Femur (tissue), 1 donor: ENCODE data around the gene SHISAL2A.

ENCODE experiments used
- DNase-seq: peaks from one replicate; pipeline ENCODE4 v3.0.0-alpha.2; 2017

The SHISAL2A gene

DNA sequence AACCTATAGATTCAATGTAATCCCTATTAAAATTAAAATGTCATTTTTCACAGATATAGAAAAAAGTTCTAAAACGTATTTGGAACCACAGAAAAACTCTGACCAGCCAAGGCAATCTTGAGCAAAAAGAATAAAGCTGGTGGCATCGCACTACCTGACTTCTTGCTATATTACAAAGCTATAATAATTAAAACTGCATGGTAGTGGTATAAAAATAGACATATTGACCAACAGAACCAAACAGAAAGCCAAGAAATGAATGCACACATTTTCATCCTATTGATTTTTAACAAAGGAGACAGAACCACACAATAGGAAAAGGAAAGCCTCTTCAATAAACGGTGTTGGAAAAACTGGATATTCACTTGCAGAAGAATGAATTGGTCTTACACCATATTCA is 9.2 kb upstream of the SHISAL2A start:
- no peak for DNase-seq

DNA sequence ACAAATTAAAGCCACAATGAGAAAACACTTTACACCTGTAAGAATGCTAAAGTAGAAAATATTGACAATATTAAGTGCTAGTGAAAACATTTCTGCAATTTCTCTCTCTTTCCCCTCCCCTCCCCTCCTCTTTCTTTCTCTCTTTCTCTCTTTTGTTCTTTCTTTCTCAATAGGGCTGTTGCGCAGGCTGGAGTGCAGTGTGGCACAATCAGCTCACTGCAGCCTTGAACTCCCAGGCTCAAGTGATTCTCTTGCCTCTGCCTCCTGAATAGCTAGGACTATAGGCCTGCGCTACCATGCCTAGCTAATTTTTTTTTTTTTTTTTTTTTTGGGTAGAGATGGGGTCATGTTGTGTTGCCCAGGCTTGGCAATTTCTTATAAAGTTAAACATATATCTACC is 5.9 kb upstream of the SHISAL2A start:
- no peak for DNase-seq

DNA sequence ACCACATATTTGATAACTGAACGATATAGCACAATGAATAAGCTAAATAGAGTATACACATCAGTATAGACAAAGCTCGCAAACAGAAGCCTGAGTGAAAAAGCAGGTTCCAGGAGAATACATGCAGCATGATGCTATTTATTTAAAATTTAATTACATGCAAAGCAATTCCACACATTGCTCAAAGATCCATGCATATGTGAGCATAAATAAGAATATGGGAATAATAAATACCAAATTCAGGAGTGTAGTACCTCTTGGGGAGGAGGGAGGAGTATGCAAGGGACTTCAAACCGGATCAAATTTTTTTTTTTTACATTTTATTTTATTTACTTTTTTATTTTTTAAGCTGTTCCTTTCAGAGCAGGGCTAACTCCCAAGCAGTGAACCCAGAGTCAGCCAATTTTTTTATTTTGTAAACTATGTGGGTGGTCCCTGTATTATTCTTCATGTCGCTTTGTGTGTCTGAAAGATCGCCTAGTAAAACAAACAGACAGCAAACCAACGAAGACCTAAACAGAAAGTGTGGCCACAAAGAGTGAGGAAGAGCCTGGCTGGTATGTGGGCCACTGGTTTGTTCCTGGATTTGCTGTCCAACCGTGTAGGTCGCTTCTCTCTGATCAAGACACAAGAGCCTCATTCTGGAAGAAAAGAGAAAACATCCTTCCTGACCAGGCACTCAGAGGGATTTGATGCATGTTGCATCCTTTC is 4.2 kb upstream of the SHISAL2A start:
- DNase-seq, result no peak

DNA sequence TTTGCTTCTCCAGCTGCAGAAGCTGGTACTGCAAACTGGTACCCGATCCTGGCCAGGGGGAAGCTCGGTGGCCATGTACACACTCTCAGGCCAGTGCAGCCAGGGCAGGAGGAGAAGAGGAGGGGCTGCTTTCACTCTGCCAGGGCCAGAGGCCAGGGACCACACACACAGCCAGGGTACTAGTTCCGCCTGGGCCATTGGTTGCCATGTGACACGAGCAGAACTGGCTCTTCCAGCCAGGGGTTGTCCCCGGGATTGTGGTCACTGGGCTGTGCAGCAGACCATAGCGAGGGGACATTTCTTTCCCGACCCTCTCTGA is 3.7 kb upstream of the SHISAL2A start:
- DNase-seq, result peak; percentile 52

DNA sequence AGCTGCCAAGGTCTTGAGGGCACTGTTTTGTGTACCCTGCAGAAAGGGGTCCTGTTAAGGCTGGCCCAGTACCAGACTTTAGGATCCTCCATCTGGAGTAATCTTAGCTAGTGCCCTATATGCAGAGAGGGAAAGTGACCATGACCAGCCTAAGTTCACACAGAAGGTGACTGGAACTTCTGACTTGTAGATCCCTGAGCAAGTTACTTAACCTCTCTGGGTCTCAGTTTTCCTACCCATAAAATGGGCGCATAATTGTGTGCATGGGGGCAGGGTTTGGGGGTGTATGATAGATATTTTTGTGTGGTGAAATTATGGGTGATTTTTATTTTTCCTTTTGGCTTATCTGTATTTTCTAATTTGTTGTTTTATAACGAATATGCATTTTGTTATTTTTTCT is 3.3 kb upstream of the SHISAL2A start:
- no peak for DNase-seq

DNA sequence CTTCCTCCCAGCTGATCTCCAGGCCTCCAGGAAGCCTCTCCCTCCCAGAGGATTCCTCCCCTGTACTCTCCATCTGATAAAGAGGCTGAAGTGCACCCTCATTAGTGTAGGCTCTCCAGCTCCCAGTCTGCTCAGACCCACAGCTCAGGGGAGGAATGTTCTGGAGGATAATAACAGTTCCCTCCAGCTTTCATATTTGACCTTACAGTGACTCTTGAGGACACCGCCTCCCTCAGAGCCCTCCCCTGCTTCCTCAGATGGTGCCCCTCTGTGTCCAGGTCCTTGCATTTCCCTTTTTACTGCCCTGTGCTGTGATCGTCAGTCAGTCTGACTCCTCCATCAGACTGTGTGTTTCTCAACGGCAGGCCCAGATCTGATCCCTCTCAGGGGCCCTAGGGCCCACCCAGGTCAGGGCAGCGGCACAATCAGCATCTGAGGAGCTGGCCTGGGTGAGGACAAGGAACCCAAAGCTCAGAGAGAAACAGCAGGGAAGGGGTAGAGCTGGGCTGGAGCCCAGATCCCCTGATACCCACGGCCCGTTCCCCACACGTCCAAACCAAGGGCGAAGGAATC is 1.1 kb upstream of the SHISAL2A start:
- no peak for DNase-seq

DNA sequence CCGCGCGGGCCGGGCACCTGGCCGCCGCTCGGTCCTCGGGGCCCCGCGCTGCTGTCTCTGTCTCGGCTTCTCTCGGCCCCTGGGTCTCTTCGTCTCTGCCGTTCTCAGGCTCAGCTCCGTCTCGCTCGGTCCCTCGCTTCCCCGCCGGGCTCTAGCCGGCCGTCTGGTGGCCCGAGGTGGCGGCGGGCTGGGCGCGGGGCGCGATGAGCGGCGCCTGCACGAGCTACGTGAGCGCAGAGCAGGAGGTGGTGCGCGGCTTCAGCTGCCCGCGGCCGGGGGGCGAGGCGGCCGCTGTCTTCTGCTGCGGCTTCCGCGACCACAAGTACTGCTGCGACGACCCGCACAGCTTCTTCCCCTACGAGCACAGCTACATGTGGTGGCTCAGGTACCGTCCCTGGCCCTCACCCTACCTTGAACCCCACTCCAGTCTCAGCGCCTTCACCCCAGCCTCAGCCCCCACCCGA is 355 bp downstream of the SHISAL2A start:
- peak; percentile 30 for DNase-seq

DNA sequence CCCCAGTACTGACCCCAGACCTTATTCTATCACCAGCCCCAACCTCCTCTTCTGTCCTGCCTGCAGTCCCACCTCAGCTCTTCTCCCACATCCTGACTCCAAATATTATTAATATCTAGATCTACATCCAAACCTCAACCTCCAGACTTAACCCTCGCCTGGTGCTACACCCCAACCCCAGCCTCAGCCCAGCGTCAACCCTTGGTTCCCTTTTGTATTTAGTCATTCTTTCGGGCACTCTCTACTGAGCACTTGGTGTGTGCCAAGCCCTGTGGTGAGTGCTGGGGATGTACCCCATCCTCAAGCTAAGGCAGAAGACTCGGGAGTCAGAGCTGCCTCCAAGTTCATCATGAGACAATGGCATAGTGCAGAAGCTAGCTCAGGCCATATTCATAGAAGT is 1.1 kb downstream of the SHISAL2A start:
- no peak for DNase-seq

DNA sequence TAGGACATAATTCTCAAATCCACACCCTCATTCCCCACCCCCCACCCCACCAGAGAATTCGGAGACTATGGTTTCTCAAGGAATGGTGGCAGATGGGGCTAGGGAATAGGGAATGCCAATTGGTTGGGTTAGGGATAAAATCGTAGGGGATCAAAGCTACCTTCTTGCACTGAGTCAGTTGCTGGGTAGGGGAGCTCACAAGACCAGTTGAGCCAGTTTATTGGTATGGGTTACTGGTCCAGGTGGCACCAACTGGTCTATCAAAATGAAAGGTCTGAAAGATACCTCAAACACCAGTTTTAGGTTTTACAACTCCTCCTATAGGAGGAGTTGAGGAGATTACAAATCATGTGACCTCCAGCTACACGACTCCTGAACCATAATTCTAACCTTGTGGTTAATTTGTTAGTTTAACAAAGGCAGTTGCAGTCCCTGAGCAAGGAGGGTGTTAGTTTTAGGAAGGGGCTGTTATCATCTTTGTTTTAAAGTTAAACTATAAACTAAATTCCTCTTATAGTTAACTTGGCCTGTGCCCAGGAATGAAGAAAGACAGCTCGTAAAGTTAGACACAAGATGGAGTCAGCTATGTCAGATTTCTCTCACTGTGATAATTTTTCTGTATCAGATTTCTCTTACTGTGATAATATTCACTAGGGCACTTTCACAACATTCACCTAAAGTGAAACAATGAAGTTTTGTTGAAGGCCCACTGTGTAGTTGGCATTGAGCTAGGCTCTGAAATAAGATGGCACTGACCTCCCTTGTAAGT is 2.5 kb downstream of the SHISAL2A start:
- DNase-seq, result no peak

DNA sequence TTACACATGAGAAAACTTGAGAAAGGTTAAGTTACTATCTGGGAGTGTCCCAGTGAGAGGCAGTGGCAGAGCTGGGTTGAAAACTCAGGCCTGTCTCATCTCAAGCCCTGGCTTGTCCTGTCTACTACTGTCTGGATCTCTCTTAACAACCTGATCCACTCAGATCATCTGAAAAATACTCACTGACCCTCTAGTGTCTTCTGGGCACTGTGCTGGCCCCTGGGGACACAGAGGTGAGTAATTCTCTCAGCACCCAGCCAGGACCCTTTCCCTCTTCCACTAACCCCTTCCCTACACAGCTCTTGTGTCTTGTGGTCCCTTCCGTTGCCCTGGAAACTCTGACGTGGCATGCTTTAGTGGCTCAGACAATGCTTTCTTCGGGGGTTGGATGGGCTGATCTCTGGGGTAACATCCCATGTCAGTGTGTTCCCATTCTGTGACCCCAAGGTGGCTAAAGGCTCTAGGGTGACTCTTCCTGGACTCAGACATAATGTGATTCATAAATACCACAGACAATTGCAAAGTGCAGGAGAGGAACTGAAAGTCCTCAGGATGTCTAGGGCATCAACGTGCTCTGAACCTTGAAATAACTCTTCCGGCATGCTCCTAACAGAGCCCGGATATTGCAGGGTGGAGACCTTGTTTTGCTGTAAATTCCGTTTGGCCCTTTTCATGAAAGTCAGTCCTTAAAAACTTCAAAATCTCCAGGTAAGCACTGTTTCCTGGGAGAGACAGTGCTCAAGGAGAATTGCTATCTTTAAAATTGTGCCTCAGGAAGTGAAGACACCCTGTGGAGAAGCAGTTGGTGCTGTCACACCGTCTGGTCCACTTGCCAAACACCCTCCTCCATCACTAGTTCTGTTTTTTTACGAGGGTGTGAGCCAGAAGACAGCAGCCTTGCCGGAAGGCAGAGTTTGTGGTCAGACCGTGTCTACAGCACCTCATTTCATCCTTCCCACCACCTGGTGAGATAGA is 4.0 kb downstream of the SHISAL2A start:
- peak; percentile 34 for DNase-seq

DNA sequence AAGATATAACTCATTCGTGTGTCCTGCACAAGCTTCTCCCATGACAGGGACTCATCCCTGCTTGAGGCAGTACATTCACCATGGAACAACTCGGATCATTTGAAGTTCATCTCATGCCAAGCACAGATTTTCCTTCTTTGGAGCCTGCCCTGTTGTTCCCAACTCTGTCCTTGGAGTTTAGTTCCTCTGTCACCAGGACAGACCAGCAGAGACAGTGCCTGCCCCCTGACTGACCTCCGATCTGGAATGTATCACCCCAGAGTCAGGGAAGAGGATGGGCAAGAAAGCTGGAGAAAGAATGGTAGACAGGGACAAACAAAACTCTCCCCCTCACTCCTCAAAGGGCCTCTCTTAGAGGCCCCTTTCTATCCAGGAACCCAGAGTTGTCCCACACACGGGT is 5.0 kb downstream of the SHISAL2A start:
- no peak for DNase-seq

DNA sequence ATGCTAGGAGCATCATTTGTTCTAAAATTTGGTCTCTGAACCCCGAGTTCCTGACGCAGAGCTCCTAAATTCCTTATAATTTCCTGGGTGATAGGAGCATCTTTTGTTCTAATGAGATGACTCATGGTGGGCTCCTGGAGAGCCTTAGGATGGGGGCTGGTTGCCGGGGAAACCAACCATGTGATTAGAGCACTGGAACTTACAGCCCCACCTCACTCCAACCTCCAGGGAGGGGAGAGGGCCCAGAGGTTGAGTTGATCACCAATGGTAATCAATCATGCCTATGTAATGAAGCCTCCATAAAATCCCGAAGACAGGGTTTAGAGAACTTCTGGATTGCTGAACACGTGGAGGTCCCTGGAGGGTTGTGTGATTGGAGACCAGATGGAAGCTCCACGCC is 7.7 kb downstream of the SHISAL2A start:
- no peak for DNase-seq

DNA sequence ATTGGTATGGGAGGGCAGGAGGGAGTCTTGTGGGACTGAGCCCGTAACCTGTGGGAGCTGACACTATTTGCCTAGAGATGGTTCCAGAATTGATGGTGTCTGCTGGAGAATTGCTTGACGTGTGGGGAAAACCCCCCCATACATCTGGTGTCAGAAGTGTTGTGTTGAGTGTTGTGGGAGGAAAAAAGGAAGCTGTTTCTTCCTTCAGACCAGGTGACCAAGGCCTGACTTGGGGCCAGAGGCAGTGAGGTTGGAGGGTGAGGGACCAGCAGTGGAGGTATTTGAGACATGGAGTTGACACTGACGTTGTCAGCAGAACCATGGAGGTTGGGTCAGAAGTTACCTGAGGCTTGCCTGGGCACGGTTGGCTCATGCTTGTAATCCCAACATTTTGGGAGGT is 8.3 kb downstream of the SHISAL2A start:
- DNase-seq, result no peak

DNA sequence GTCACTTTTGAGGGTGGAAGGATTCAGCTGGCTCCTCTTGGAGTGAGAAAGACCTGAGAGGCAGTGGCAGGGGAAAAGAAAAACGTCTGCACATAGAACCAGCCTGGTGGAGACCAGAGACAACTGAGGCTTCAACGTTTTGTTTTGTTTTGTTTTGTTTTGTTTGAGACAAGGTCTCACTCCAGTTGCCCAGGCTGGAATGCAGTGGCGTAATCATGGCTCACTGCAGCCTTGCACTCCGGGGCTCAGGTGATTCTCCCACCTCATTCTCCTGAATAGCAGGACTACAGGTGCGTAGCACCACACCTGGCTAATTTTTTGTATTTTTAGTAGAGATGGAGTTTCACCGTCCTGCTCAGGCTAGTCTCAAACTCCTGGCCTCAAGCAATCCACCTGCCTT is 12.3 kb downstream of the SHISAL2A start:
- no peak for DNase-seq

DNA sequence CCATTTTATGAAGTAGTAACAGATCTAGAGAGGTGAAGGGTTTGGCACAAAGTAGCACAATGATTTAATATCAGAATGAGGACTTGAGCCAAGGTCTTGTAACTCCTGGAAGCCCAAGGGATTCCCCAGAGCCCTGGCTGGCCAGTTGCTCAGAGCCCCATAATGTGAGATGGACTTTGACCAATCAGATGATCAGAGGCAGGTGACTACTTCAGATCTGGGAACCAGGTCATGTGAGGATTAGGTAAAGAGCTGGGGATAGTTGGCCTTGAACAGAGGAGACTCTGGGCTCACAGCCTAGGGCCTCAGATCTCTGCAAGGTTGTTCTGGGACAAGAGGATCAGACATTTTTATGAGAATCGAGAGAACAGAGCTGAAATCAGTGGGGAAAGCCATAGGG is 18.9 kb downstream of the SHISAL2A start:
- DNase-seq, result no peak

DNA sequence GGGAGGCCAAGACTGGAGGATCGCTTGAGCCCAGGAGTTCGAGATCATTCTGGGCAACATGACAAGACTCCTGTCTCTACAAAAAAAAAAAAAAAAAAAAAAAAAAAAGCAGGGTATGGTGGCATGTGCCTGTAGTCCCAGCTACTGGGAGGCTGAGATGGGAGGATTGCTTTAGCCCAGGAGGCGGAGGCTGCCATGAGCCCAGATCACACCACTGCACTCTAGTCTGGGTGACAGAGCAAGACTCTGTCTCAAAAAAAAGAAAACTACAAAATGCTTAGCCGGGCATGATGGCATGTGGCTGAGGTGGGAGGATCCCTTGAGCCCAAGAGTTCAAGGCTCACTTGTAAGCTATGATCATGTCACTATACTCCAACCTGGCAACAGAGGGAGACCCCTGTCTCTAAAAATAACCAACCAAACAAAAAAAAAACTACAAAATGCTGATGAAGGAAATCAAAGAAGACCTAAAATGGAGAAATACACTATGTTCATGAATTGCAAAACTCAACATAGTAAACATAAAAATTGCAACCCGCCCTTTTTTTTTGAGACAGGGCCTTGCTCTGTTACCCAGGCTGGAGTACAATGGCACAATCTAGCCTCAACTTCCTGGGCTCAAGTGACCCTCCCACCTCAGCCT is 20.4 kb downstream of the SHISAL2A start:
- DNase-seq, result no peak

DNA sequence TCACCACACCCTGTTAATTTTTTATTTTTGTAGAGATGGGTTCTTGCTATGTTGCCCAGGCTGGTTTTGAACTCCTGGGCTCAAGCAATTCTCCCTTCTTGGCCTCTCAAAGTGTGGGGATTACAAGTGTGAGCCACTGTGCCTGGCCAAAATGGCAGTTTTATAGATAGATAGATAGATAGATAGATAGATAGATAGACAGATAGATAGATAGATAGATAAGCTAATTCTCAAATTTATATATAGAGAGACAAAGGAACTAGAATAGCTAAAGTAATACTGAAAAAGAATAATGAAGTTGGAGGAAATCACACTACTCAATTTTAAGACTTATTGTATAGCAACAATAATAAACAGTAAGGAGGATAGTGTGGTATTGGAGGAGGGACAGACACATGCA is 21.1 kb downstream of the SHISAL2A start:
- no peak for DNase-seq

DNA sequence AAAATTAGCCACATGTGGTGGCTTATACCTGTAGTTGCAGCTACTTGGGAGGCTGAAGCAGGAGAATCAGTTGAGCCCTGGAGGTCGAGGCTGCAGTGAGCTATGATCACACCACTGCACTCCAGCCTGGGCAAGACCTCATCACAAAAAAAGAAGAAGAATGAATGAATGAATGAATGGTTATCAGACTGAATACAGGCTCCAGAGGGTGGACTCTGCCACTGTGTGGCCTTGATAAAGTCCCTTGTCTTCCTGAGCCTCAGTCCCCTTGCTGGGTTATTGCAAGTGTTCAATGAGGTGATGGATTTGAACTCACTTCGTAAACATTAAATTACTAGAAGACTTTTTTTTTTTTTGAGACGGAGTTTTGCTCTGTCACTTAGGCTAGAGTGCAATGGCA is 24.7 kb downstream of the SHISAL2A start:
- no peak for DNase-seq

DNA sequence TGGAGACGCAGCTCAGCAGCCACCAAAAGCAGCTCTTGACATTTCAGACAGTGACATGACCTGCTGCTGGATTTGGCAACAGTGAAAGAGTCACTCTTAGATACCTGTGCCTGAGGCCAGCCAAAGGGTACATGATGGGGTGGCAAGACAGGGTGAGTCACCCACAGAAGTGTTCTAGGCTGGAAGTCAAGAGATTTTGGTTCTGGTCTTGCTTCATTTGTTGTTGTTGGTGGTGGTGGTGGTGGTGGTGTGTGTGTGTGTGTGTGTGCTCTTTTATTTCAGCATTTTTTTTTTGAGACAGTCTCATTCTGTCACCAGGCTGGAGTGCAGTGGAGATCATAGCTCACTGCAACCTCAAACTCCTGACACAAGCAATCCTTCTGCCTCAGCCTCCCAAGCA is 25.8 kb downstream of the SHISAL2A start:
- no peak for DNase-seq

DNA sequence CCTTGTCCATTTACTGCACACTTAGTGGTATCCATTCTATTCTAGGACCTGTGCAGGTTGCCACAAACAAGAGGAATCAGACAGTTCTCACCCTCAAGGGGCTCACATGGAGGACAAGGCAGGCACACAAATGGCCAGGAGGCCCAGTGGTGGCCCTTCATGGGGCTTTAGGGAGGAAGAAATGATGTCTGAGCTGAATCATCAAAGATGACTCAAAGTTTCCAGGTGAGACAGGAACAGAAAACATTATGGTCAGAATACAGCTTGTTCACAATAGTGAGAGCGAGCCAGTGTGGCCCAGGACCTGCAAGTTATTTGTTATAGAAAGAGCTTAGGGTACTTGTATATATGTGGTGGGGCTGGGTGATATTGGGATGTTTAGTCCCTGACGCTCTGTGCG is 26.4 kb downstream of the SHISAL2A start:
- DNase-seq, result no peak

DNA sequence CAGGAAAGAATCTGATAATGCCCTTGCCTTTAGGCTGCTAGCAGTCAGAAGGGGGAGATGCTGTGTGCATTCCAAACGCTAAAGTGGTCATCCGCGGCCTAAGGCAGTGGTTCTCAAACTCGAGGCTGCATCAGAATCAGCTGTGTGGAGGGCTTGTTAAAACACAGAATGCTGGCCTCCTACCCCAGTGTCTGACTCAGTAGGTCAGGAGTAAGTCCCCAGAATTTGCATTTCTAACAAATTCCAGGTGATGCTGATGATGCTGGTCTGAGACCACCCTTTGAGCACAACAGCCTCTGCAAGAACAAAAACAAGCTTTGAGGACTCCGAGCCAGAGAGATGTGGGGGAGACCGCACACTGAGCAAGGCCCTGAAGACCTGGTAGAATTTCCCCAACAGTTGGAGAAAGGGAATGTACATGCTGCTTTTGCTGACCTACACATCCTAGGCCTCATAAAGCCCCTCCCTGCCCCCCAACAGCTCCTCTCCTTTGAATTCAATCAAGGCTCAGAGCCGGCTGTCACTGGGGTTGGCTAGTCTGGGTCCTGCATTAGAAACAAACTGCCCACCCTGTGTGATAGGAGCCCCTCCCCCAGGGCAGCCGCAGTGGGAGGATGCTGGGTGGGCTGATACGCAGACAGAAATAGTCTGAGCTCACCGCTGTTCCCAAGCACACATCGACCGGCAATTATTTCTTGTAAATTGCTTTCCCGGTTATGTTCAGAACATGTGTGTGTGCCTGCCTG is 27.1 kb downstream of the SHISAL2A start:
- DNase-seq, result peak; percentile 35

DNA sequence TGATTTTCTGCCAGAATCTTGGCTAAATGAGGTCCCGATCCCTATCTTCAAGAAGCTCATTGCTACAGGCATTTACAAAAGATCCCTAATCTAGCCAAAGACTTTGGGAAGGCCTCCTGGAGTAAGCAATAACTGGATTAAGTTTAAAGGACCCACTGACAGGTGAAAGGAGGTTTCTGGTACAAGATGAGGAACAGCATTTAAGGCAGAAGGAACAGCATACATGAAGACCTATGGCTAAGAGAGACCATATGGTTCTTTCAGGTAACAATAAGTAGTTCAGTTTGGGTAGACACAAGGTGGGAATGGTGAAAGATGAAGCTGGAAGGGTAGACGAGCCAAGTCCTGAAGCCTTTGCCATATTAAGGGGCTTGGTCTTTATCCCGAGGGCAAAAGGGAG is 27.8 kb downstream of the SHISAL2A start:
- no peak for DNase-seq
